Calu3 (cell line): ENCODE results near the gene CTNND2. TPM values are rescaled to one million over a fixed set of nuclear protein-coding genes. Genes with fewer than 3 reads are reported as not detected.

Experiments used
- BruUV-seq: library from RNA; stranded (reverse); fragments of 400-500 nt; replicated peaks from 2 replicates; lab custom pipeline; 2021; lab: Mats Ljungman, UMichigan
- CTCF ChIA-PET: fragments of 300-600 bp; sonication (Branson Sonifier 250); formaldehyde crosslinking; loops from one replicate; lab custom pipeline; 2022; ENCODE audit warnings: antibody characterized with exemption; lab: Charles Lee
- DNase-seq: peaks from one replicate; pipeline ENCODE4 v3.0.0; 2022
- H3K27ac Mint-ChIP-seq: one replicate; pipeline ENCODE4 v1.8.0; 2022; ENCODE audit warnings: mixed read lengths; ENCODE audit not compliant: unreplicated experiment
- H3K27me3 Mint-ChIP-seq: one replicate; pipeline ENCODE4 v1.8.0; 2022; ENCODE audit warnings: mixed read lengths; ENCODE audit not compliant: unreplicated experiment
- H3K36me3 Mint-ChIP-seq: one replicate; pipeline ENCODE4 v1.8.0; 2022; ENCODE audit warnings: mild to moderate bottlenecking, moderate library complexity, mixed read lengths; ENCODE audit not compliant: insufficient read depth, unreplicated experiment
- H3K4me1 Mint-ChIP-seq: one replicate; pipeline ENCODE4 v1.8.0; 2022; ENCODE audit warnings: mild to moderate bottlenecking, low read depth, mixed read lengths; ENCODE audit not compliant: unreplicated experiment
- H3K4me3 Mint-ChIP-seq: one replicate; pipeline ENCODE4 v1.8.0; 2022; ENCODE audit warnings: mild to moderate bottlenecking, low read depth, moderate library complexity, mixed read lengths; ENCODE audit not compliant: unreplicated experiment
- H3K9me3 Mint-ChIP-seq: one replicate; pipeline ENCODE4 v1.8.0; 2022; ENCODE audit warnings: low read depth, mixed read lengths; ENCODE audit not compliant: unreplicated experiment
- CTCF ChIP-seq: fragments of 200-600 bp; IDR thresholded peaks from one replicate; pipeline ENCODE4 v1.8.0; 2022; ENCODE audit warnings: antibody characterized with exemption; ENCODE audit not compliant: unreplicated experiment
- intact Hi-C: fragments of 100-400 bp; cut with micrococcal nuclease; formaldehyde crosslinking; loops from one replicate; pipeline ENCODE4 v1.10.0; 2022; ENCODE audit not compliant: unreplicated experiment
- total RNA-seq: library from RNA; stranded (reverse); gene quantifications from 2 replicates; pipeline ENCODE4 v1.2.3, GENCODE V29; 2022

The CTNND2 gene
- total RNA-seq, 1 experiment from 2014 or later: 19.6 TPM

GRCh38 chr5:11555171-11555570, 349.1 kb downstream of the CTNND2 start:
- no peaks in the 10 kb centered on the region for H3K4me1 Mint-ChIP-seq
- H3K36me3 Mint-ChIP-seq: no peaks in the 10 kb centered on the region
- no peaks in the 10 kb centered on the region for H3K27me3 Mint-ChIP-seq
- H3K27ac Mint-ChIP-seq: no peak overlapping the region
- no TSS peak for BruUV-seq
- intact Hi-C loops: no loop called here
- no peak overlapping the region for H3K4me3 Mint-ChIP-seq
- no peak for DNase-seq
- H3K9me3 Mint-ChIP-seq: no peaks in the 10 kb centered on the region
- CTCF ChIA-PET: no interaction called here
- TF ChIP-seq CTCF: no peak

DNA sequence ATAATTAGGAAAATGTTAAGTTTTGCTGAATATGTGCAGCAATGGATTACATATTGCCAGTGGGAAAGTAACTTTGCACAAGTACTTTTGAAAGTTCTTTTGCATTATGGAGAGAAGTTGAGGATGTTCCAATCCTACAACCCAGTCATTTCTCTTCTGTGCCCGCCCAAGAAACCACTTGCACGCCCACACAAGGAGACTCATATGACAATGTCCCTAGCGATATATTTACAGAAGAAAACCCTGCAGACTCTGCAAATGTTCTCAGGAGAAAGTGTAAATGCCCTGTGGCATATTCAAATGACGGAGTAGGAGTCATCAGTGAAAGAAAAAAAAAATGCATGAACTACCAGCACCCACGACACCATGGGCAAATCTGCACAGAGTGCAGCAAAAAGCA, 356.5 kb downstream of the CTNND2 start:
- intact Hi-C loops: no loop called here
- H3K4me3 Mint-ChIP-seq: no peak overlapping the region
- H3K27ac Mint-ChIP-seq: no peak overlapping the region
- CTCF ChIA-PET: no interaction called here
- DNase-seq: no peak
- no TSS peak for BruUV-seq
- H3K4me1 Mint-ChIP-seq: no peaks in the 10 kb centered on the region
- no peaks in the 10 kb centered on the region for H3K9me3 Mint-ChIP-seq
- no peaks in the 10 kb centered on the region for H3K27me3 Mint-ChIP-seq
- no peaks in the 10 kb centered on the region for H3K36me3 Mint-ChIP-seq
- TF ChIP-seq CTCF: no peak

DNA sequence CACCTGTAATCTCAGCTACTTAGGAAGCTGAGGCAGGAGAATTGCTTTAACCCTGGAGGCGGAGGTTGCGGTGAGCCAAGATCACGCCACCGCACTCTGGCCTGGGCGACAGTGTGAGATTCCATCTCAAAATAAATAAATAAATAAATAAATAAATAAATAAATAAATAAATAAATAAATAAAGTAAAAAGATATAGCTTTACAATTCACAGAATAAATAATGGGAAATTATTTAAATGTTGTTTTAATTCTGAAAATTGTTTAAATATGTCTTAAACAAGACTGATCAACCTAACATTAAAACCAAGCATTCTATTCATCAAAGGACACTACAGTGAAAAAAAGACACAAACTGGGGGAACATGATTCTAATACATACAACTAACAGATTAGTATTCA, 357.1 kb downstream of the CTNND2 start:
- CTCF ChIA-PET: no interaction called here
- no TSS peak for BruUV-seq
- DNase-seq: no peak
- Mint-ChIP-seq H3K27ac (no peak overlapping the region), H3K36me3 (no peaks in the 10 kb centered on the region), H3K4me1 (no peaks in the 10 kb centered on the region), H3K4me3 (no peak overlapping the region), H3K27me3 (no peaks in the 10 kb centered on the region), H3K9me3 (no peaks in the 10 kb centered on the region)
- intact Hi-C loops: no loop called here
- no peak for TF ChIP-seq CTCF

- no peaks in the 10 kb centered on the region for H3K36me3 Mint-ChIP-seq
- H3K27me3 Mint-ChIP-seq: no peaks in the 10 kb centered on the region
- H3K9me3 Mint-ChIP-seq: no peaks in the 10 kb centered on the region
- intact Hi-C loops: no loop called here
- CTCF ChIA-PET: no interaction called here
- H3K4me1 Mint-ChIP-seq: no peaks in the 10 kb centered on the region
- no TSS peak for BruUV-seq
- H3K27ac Mint-ChIP-seq: no peak overlapping the region
- TF ChIP-seq CTCF: no peak
- DNase-seq: no peak
- H3K4me3 Mint-ChIP-seq: no peak overlapping the region
Measured at GRCh38 chr5:11540112-11540511, 364.1 kb downstream of the CTNND2 start.
